Measurements from ENCODE around the gene MRPS21. TPM values are rescaled to one million over a fixed set of nuclear protein-coding genes. Genes with fewer than 3 reads are reported as not detected.

MRPS21 gene
- total RNA-seq, 1 donor from 2014 or later = 66.7 TPM

DNA sequence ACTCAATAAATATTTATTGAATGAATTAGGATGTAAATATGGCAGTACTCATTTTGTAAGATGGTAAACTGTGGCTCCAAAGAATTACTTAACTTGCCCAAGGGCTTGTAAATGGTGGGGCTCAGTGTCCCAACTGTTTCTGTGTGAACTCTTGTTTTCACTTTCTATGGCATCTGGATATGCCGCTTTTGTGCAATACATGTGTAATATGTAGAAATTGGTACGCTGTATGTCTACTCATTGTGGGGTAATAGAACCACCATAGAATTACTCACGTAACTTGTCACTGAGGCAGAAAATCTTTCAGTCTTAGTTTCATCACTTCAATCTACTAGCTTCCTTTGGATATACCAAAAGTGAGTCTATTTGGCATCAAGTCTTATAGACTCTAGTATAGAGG, 28.6 kb downstream of the MRPS21 start:
- no peak for DNase-seq (ENCODE audit: low read depth)
- TF ChIP-seq CTCF (IDR thresholded peaks at IDR 0.05; ENCODE audit: insufficient read depth, low read length, poor library complexity, severe bottlenecking) = no peak

GRCh38 chr1:150332651-150333290, 39.1 kb downstream of the MRPS21 start:
- TF ChIP-seq CTCF (IDR thresholded peaks at IDR 0.05; ENCODE audit: insufficient read depth, low read length, poor library complexity, severe bottlenecking) = no peak

More for the DNA sequence above, 28.6 kb downstream of the MRPS21 start:
- H3K36me3 ChIP-seq (ENCODE audit: control insufficient read depth, insufficient read depth, low read length) = peaks cover 1% of the 10 kb centered on the region
- no peaks in the 10 kb centered on the region for H3K27me3 ChIP-seq (ENCODE audit: control insufficient read depth, insufficient read depth, low read length)
- peak overlapping the region; percentile 85 for H3K4me3 ChIP-seq (ENCODE audit: low read depth, low read length)

DNA sequence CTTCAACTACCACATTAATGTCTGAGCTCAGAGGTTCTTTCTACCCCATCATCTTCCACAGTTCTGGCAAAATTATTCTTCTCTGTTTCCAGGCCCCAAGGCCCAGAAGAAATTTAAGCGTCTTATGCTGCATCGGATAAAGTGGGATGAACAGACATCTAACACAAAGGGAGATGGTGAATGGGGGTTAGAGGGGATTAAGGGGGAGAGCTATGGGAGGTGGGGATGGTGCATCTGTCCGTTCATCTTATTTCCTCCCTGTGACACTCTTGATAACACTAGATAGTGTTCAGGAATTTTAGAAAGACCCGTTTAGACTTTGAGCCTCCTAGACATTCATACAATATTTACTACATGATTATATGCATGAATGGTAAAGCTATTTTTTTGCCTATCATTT, 52.7 kb downstream of the MRPS21 start:
- Histone ChIP-seq H3K27me3 (ENCODE audit: control insufficient read depth, insufficient read depth, low read length) (no peaks in the 10 kb centered on the region), H3K4me3 (ENCODE audit: low read depth, low read length) (no peak overlapping the region), H3K36me3 (ENCODE audit: control insufficient read depth, insufficient read depth, low read length) (no peaks in the 10 kb centered on the region)
- no peak for TF ChIP-seq CTCF (IDR thresholded peaks at IDR 0.05; ENCODE audit: insufficient read depth, low read length, poor library complexity, severe bottlenecking)
- DNase-seq (ENCODE audit: low read depth) = no peak

More at GRCh38 chr1:150332651-150333290, 39.1 kb downstream of the MRPS21 start:
- no peak for DNase-seq (ENCODE audit: low read depth)
- Histone ChIP-seq H3K36me3 (ENCODE audit: control insufficient read depth, insufficient read depth, low read length) (peaks cover 2% of the 10 kb centered on the region), H3K4me3 (ENCODE audit: low read depth, low read length) (no peak overlapping the region), H3K27me3 (ENCODE audit: control insufficient read depth, insufficient read depth, low read length) (no peaks in the 10 kb centered on the region)

- Histone ChIP-seq H3K4me3 (ENCODE audit: low read depth, low read length) (no peak overlapping the region), H3K27me3 (ENCODE audit: control insufficient read depth, insufficient read depth, low read length) (no peaks in the 10 kb centered on the region), H3K36me3 (ENCODE audit: control insufficient read depth, insufficient read depth, low read length) (peaks cover 1% of the 10 kb centered on the region)
- DNase-seq (ENCODE audit: low read depth) = no peak
- no peak for TF ChIP-seq CTCF (IDR thresholded peaks at IDR 0.05; ENCODE audit: insufficient read depth, low read length, poor library complexity, severe bottlenecking)
These were observed 59.2 kb downstream of the MRPS21 start for GRCh38 chr1:150352866-150353265.

Other genes with a start within 250 kb of the MRPS21 start
- gene VPS45, start 226.1 kb upstream of the MRPS21 start, total RNA-seq = 23.6 and 23.9 TPM in 2 replicates
- gene PLEKHO1, start 143.9 kb upstream of the MRPS21 start, total RNA-seq = 82.0 and 113 TPM in 2 replicates
- gene ANP32E, start 57.7 kb upstream of the MRPS21 start, total RNA-seq = 16.7 and 16.8 TPM in 2 replicates
- gene CA14, start 36.1 kb upstream of the MRPS21 start, total RNA-seq = not detected in 2 replicates
- 152 and 161 TPM in 2 replicates for gene APH1A, start 24.8 kb upstream of the MRPS21 start, total RNA-seq
- 1.0 and 1.4 TPM in 2 replicates for gene C1orf54, start 21.1 kb upstream of the MRPS21 start, total RNA-seq
- gene CIART, start 11.3 kb upstream of the MRPS21 start, total RNA-seq = 1.8 and 2.4 TPM in 2 replicates
- gene PRPF3, start 27.7 kb downstream of the MRPS21 start, total RNA-seq = 28.5 and 38.1 TPM in 2 replicates
- gene RPRD2, start 70.3 kb downstream of the MRPS21 start, total RNA-seq = 12.4 and 12.5 TPM in 2 replicates
- 17.6 and 24.6 TPM in 2 replicates for gene TARS2, start 193.6 kb downstream of the MRPS21 start, total RNA-seq
- gene ECM1, start 214.2 kb downstream of the MRPS21 start, total RNA-seq = 5.4 and 6.0 TPM in 2 replicates
- gene FALEC, start 221.9 kb downstream of the MRPS21 start, total RNA-seq = not detected in 2 replicates

Data from kidney epithelial cell (primary cell).